GM13976 (cell line): ENCODE results near the gene ISG15.

Source experiments
- DNase-seq: peaks from one replicate; pipeline ENCODE4 v3.0.0; 2012; ENCODE audit warnings: low spot score
- CTCF ChIP-seq: IDR thresholded peaks from 2 replicates; pipeline ENCODE4 v1.5.1; 2012; ENCODE audit warnings: borderline replicate concordance, mild to moderate bottlenecking; ENCODE audit not compliant: insufficient read depth; ENCODE audit errors: extremely low read depth, missing control alignments, control extremely low read depth
- in situ Hi-C: fragments of 300-500 bp; cut with MboI; formaldehyde crosslinking; loops from one replicate; pipeline ENCODE4 v1.12.0; 2022; ENCODE audit warnings: low sequenced_read_pairs, mixed read lengths, inconsistent platforms; ENCODE audit not compliant: unreplicated experiment

The ISG15 gene

GRCh38 chr1:996851-997712 is 16.2 kb upstream of the ISG15 start:
- no peak for DNase-seq

GRCh38 chr1:997713-997992 is 15.6 kb upstream of the ISG15 start:
- TF ChIP-seq CTCF, result no peak
- DNase-seq, result no peak
- in situ Hi-C loops, result no loop called here

More at GRCh38 chr1:996851-997712, 16.2 kb upstream of the ISG15 start:
- no peak for TF ChIP-seq CTCF
- in situ Hi-C loops, result no loop called here

GRCh38 chr1:997993-998744 is 15.1 kb upstream of the ISG15 start:
- DNase-seq, result no peak
- TF ChIP-seq CTCF, result no peak
- in situ Hi-C loops, result no loop called here

GRCh38 chr1:998745-998994 is 14.6 kb upstream of the ISG15 start:
- no peak for TF ChIP-seq CTCF
- in situ Hi-C loops, result no loop called here
- no peak for DNase-seq

GRCh38 chr1:998995-999724 is 14.1 kb upstream of the ISG15 start:
- DNase-seq, result peak; percentile 59
- in situ Hi-C loops, result no loop called here
- TF ChIP-seq CTCF, result no peak

GRCh38 chr1:999725-1000356 is 13.5 kb upstream of the ISG15 start, which contains the start of gene HES4:
HES4 (minus strand) TSS chr1:1000097; CDS start chr1:999973, 124 bp downstream.
- in situ Hi-C loops, result no loop called here
- DNase-seq, result peak; percentile 76
- no peak for TF ChIP-seq CTCF
